GM10266 (cell line): ENCODE results near the gene LDLRAD4.

ENCODE experiments used
- DNase-seq: peaks from one replicate; pipeline ENCODE4 v3.0.0; 2012; ENCODE audit errors: extremely low spot score
- CTCF ChIP-seq: IDR thresholded peaks from 2 replicates; pipeline ENCODE4 v1.5.1; 2012; ENCODE audit warnings: mild to moderate bottlenecking, low read depth; ENCODE audit not compliant: control insufficient read depth, insufficient read depth; ENCODE audit errors: missing control alignments

Gene LDLRAD4

GRCh38 chr18:13450289-13451212 is 232.0 kb downstream of the LDLRAD4 start:
- peak; percentile 51 for DNase-seq
- TF ChIP-seq CTCF = no peak

GRCh38 chr18:13451213-13451540 is 232.6 kb downstream of the LDLRAD4 start:
- DNase-seq = no peak
- TF ChIP-seq CTCF = no peak

GRCh38 chr18:13451661-13452387 is 233.3 kb downstream of the LDLRAD4 start:
- no peak for DNase-seq
- no peak for TF ChIP-seq CTCF

- TF ChIP-seq CTCF = no peak
- no peak for DNase-seq
These were observed 233.8 kb downstream of the LDLRAD4 start for GRCh38 chr18:13452388-13452811.

GRCh38 chr18:13452871-13453680 is 234.5 kb downstream of the LDLRAD4 start:
- TF ChIP-seq CTCF = no peak
- DNase-seq = no peak

GRCh38 chr18:13453714-13454113 is 235.2 kb downstream of the LDLRAD4 start:
- no peak for DNase-seq
- no peak for TF ChIP-seq CTCF
